ENCODE results near the gene NYAP2. TPM values are rescaled to one million over a fixed set of nuclear protein-coding genes. Genes with fewer than 3 reads are reported as not detected.

NYAP2 gene
- total and polyA plus RNA-seq, 10 of the 15 experiments (the other 5 are each of a cell fraction or from before 2014, with no cell fraction given) = 0.03 TPM; not detected in 9

DNA sequence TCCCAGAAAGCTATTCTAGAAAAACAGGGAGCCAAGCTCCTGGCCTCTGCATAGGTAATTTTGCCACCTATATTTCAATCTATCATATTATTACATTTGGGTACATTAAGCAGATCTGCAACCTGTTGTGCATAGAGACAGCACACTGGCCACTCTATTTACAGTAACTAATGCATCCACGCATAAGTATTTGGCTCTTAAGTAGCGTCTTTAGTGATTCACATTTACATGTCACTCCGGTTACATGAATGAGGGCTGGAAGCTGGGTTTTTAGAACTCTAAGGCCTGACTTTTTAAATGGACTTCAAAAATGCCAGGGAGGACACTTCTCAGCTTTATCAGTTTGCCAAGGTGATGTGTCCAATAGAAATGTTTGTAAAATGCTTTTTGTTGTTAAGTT lies 97.7 kb downstream of the NYAP2 start:
- Histone ChIP-seq H4K20me1 (ENCODE audit: control insufficient read depth, insufficient read depth) (no peaks in the 10 kb centered on the region), H3K79me2 (ENCODE audit: control insufficient read depth, insufficient read depth, low read length) (no peaks in the 10 kb centered on the region), H3K27me3 (replicated peaks in 1 of 2; ENCODE audit: control insufficient read depth in 2 of 2, insufficient read depth in 2 of 2, low read length in 1 of 2) (no peaks in the 10 kb centered on the region), H3K27ac (ENCODE audit: control insufficient read depth, insufficient read depth) (no peak overlapping the region), H3K9ac (ENCODE audit: control insufficient read depth, insufficient read depth, low read length) (no peak overlapping the region), H3K36me3 (ENCODE audit: control insufficient read depth in 2 of 2, insufficient read depth in 2 of 2, low read length in 1 of 2) (no peaks in the 10 kb centered on the region), H3K9me3 (replicated peaks; ENCODE audit: control insufficient read depth, insufficient read depth, low read length) (no peaks in the 10 kb centered on the region), H3K4me2 (ENCODE audit: control insufficient read depth, insufficient read depth) (no peak overlapping the region), H3K4me3 (no peak overlapping the region), H2AFZ (ENCODE audit: control insufficient read depth, low read depth, low read length) (no peak overlapping the region), H3K4me1 (ENCODE audit: control insufficient read depth, insufficient read depth, low read length) (no peaks in the 10 kb centered on the region)
- WGBS (ENCODE audit: insufficient coverage, insufficient replicate concordance, low lambda C conversion rate, missing lambda C conversion rate) = 20% methylated on average over 3 of the region's 3 CpGs
- ChIA-PET POLR2A (no interaction called here), SMC1A (ENCODE audit: uncharacterized antibody, unreplicated experiment) (no interaction called here), RAD21 (ENCODE audit: unreplicated experiment) (no interaction called here), CTCF (no interaction called here)
- BruUV-seq (replicated peaks) = no TSS peak
- ATAC-seq = no peak
- in situ Hi-C loops (cut with MboI) (no loop called here), intact Hi-C loops (cut with micrococcal nuclease; ENCODE audit: unreplicated experiment) (loop anchor here (10.0 kb wide), 1 partner anchor 372 kb away; no protein-coding TSS in a partner anchor)
- no peak for FAIRE-seq
- no peak for DNase-seq (ENCODE audit: low read depth, low spot score)
- TF ChIP-seq TBL1XR1 (IDR thresholded peaks at IDR 0.05; ENCODE audit: low read depth, low read length) (no peak), ZBTB4 (CRISPR knock-in tag; IDR thresholded peaks at IDR 0.05) (no peak), NBN (IDR thresholded peaks at IDR 0.05) (no peak), ZNF207 (IDR thresholded peaks at IDR 0.05; ENCODE audit: borderline replicate concordance) (no peak), ZZZ3 (IDR thresholded peaks at IDR 0.05; ENCODE audit: control insufficient read depth, insufficient read length, low read depth) (no peak), CBX5 (IDR thresholded peaks at IDR 0.05; ENCODE audit: low read depth) (no peak), POLR2AphosphoS2 (IDR thresholded peaks at IDR 0.05; ENCODE audit: low read depth, low read length) (no peak), SP1 (IDR thresholded peaks at IDR 0.05; ENCODE audit: low read depth, low read length) (no peak), HDGF (IDR thresholded peaks at IDR 0.05) (no peak), SREBF2 (IDR thresholded peaks at IDR 0.05; ENCODE audit: low read length) (no peak), SMAD1 (IDR thresholded peaks at IDR 0.05; ENCODE audit: low read depth, partially characterized antibody) (no peak), ZBTB11 (CRISPR knock-in tag; IDR thresholded peaks at IDR 0.05) (no peak)
- TF ChIP-seq, protein P1, sequence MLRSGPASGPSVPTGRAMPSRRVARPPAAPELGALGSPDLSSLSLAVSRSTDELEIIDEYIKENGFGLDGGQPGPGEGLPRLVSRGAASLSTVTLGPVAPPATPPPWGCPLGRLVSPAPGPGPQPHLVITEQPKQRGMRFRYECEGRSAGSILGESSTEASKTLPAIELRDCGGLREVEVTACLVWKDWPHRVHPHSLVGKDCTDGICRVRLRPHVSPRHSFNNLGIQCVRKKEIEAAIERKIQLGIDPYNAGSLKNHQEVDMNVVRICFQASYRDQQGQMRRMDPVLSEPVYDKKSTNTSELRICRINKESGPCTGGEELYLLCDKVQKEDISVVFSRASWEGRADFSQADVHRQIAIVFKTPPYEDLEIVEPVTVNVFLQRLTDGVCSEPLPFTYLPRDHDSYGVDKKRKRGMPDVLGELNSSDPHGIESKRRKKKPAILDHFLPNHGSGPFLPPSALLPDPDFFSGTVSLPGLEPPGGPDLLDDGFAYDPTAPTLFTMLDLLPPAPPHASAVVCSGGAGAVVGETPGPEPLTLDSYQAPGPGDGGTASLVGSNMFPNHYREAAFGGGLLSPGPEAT (IDR thresholded peaks at IDR 0.05; ENCODE audit: low read depth) = no peak
- TF ChIP-seq, protein P2, sequence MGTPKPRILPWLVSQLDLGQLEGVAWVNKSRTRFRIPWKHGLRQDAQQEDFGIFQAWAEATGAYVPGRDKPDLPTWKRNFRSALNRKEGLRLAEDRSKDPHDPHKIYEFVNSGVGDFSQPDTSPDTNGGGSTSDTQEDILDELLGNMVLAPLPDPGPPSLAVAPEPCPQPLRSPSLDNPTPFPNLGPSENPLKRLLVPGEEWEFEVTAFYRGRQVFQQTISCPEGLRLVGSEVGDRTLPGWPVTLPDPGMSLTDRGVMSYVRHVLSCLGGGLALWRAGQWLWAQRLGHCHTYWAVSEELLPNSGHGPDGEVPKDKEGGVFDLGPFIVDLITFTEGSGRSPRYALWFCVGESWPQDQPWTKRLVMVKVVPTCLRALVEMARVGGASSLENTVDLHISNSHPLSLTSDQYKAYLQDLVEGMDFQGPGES (IDR thresholded peaks at IDR 0.05) = no peak
- TF ChIP-seq, protein P3, sequence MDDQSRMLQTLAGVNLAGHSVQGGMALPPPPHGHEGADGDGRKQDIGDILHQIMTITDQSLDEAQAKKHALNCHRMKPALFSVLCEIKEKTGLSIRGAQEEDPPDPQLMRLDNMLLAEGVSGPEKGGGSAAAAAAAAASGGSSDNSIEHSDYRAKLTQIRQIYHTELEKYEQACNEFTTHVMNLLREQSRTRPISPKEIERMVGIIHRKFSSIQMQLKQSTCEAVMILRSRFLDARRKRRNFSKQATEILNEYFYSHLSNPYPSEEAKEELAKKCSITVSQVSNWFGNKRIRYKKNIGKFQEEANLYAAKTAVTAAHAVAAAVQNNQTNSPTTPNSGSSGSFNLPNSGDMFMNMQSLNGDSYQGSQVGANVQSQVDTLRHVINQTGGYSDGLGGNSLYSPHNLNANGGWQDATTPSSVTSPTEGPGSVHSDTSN (IDR thresholded peaks at IDR 0.05; ENCODE audit: insufficient replicate concordance, low read depth, low read length) = no peak

Data from GM12878 (cell line).